ENCODE measurements around the gene INKA2. TPM values are rescaled to one million over a fixed set of nuclear protein-coding genes. Genes with fewer than 3 reads are reported as not detected.
A peak's percentile ranks its signal among the peaks of the same experiment; 100 is the strongest.

The INKA2 gene
- total RNA-seq, 2 donors from 2014 or later: 0.45 TPM; not detected in 1

DNA sequence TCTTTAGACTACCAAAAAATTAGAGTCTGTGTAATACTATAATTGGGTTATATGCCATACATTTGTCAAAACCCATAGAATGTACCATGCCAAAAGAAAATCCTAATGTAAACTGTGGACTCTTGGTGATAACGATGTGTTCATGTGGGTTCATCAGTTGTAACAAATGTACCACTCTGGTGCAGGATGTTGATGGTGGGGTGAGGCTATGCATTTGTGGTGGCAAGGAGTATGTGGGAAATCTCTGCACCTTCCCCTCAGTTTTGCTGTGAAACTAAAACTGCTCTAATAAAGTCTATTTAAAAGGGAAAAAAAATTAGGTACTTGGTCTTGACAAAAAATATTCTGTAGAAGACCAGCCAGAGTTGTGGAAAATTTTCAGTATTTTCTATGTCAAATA is 43.4 kb downstream of the INKA2 start:
- H3K27ac Mint-ChIP-seq: peak overlapping the region; percentile 42 to 51
- H3K4me1 Mint-ChIP-seq (ENCODE audit: low read depth in 2 of 2): peaks cover 45 to 59% of the 10 kb centered on the region in 2 donors
- no peak for ATAC-seq
- no peaks in the 10 kb centered on the region for H3K27me3 Mint-ChIP-seq
- peaks cover 43% of the 10 kb centered on the region for H3K36me3 Mint-ChIP-seq
- H3K9me3 Mint-ChIP-seq: no peaks in the 10 kb centered on the region
- H3K4me3 Mint-ChIP-seq: peak overlapping the region; percentile 62
- no peak for DNase-seq (ENCODE audit: low spot score)

DNA sequence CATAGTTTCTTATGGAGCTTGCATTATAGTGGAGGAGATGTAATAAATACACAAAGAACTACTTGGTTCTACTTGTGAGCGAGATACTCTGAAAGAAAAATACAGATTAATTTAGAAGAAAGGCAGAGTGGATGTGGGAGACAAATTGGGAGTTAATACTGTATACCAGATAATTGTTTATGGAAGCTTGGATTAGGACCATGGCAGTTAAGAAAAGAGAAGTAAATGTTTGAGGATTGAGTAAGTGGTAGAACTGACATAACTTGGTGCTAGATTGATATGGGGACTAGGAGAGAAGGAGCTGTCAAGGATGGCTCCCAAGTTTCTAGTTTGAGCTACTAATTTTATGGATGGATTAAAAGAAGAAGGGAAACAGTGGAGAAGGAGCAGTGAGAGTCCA is 47.3 kb downstream of the INKA2 start:
- Mint-ChIP-seq H3K36me3 (peaks cover 21% of the 10 kb centered on the region), H3K27ac (peak overlapping the region in 1 of 2 donors; percentile 13), H3K9me3 (no peaks in the 10 kb centered on the region), H3K4me1 (ENCODE audit: low read depth in 2 of 2) (peaks cover 31 to 58% of the 10 kb centered on the region in 2 donors), H3K4me3 (no peak overlapping the region), H3K27me3 (no peaks in the 10 kb centered on the region)
- ATAC-seq (no peak), DNase-seq (ENCODE audit: low spot score) (no peak)

DNA sequence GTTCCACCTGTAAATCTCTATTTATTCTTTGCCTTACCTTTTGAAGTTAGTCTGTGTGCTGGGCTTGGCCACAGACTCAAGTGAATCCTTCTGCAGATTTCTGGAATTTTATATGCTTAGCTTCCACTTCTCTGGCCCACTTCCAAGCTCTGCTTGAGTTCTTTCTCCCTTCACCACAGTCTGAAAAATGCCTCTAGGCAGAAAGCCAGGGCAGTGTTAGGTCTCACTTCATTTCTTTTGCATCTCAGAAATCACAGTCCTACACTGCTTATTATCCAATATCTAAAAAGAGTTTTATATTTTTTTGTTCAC is 48.9 kb downstream of the INKA2 start:
- H3K27ac Mint-ChIP-seq: peak overlapping the region in 1 of 2 donors; percentile 29
- H3K36me3 Mint-ChIP-seq: peaks cover 24% of the 10 kb centered on the region
- ATAC-seq (no peak), DNase-seq (ENCODE audit: low spot score) (no peak)
- H3K4me3 Mint-ChIP-seq: no peak overlapping the region
- peaks cover 30 to 48% of the 10 kb centered on the region in 2 donors for H3K4me1 Mint-ChIP-seq (ENCODE audit: low read depth in 2 of 2)
- H3K27me3 Mint-ChIP-seq: no peaks in the 10 kb centered on the region
- H3K9me3 Mint-ChIP-seq: peaks cover 2% of the 10 kb centered on the region

Other genes with a start within 250 kb of the INKA2 start
- not detected for gene ADORA3, start 235.8 kb downstream of the INKA2 start, total RNA-seq
- gene TMIGD3, start 235.8 kb downstream of the INKA2 start, total RNA-seq: not detected
- gene RAP1A, start 119.6 kb downstream of the INKA2 start, total RNA-seq: 100 to 1,000 TPM in 1 of 2 donors, 10 to 100 TPM in 1; 97.8 to 138 TPM
- gene DDX20, start 16.5 kb upstream of the INKA2 start, total RNA-seq: 10 to 100 TPM; 18.5 to 22.7 TPM